Endometrial microvascular endothelial cells (primary cell): ENCODE measurements around the gene SV2B. TPM values are rescaled to one million over a fixed set of nuclear protein-coding genes. Genes with fewer than 3 reads are reported as not detected.

Experiments
- in situ Hi-C: cut with HindIII; loops from 2 replicates; pipeline ENCODE4 v1.10.0; 2017; ENCODE audit warnings: low sequenced_read_pairs, low pct_unique_long_range_greater_than_20kb; ENCODE audit errors: inconsistent ontology term
- total RNA-seq: library from RNA; depleted of rRNA; stranded (reverse); fragments of >200 nt; gene quantifications from one replicate; pipeline ENCODE4 v1.2.3, GENCODE V29; 2015; ENCODE audit errors: inconsistent ontology term

SV2B gene
- total RNA-seq, 1 donor from 2014 or later: not detected

DNA sequence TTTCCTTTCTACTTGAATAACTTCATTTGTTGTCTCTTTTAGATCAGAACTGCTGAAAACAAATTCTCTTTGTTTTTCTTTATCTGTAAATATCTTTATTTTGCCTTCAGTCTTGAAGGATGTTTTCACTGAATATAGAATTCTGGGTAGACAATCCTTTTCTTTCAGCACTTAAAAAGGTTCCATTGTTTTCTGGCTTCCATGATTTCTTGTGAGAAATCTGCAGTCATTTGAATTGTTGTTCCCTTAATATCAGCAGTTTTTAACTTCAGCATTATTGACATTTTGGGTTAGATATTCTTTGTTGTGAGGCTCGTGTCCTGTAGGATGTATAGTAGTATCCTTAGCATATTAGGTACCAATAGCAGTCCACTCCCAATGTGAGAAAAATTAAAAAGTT, 65.8 kb downstream of the SV2B start:
- in situ Hi-C loops: no loop called here

DNA sequence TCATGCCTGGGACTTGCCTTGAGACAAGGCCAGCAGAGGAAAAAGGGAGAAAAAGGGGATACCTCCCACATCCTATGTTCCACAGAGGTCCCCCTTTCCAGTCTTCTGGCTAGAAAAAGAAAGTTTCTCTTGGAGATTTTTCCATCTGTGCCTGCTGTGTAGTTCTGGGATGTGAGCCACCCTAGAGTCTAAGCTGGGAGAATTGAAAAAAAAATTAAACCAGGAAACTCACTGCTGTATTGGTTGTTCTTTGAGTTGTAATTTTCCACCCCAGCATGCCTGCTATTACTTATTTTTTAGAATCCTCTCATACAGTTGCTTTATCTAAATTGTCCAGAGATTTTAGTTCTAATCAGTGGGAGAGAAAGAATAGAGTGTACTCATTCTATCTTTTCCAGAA, 68.4 kb downstream of the SV2B start:
- in situ Hi-C loops: no loop called here

- in situ Hi-C loops: no loop called here
Observed at GRCh38 chr15:91171334-91171733, 71.3 kb downstream of the SV2B start.

DNA sequence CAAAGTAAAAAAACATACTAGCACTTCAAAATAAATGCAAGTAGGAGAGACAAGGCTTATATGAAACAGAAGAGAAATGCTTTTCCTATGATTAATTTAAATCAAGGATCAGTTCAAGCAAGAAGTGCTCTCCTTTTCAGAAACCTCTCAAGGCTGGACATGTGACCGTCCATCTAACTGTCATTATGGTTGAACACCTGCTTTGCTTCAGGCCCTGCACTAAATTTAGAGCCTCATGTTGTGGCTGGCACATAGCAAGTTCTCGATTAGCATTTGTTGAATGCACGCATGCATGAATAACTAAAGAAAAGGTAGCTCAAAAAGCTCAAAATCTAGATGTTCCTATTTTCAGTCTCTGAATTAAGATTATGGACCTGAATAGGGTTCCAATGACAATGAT, 82.0 kb downstream of the SV2B start:
- in situ Hi-C loops: no loop called here

- in situ Hi-C loops: no loop called here
Observed at GRCh38 chr15:91183596-91183995, 83.5 kb downstream of the SV2B start.

DNA sequence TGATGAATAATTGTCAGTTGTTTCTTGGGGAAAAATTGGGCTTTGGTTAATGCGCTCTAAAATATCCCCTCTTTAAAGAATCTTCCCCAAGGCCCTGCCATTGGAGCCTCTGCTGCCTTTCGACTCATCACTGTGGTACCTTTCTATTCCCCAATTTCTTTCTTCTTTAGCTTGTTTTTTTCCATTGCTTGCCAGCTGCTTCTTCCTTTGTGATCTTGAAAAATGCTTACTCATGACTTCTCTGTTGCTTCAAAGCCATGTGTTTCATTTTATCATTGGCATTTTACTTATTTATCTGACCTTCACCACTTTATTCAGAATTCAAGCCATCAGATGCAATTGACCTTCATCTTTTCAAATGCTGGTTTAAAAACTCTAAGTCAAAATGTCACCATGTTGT, 84.4 kb downstream of the SV2B start:
- in situ Hi-C loops: no loop called here

GRCh38 chr15:91186904-91187656, 87.0 kb downstream of the SV2B start:
- in situ Hi-C loops: no loop called here

GRCh38 chr15:91192285-91192684, 92.2 kb downstream of the SV2B start:
- in situ Hi-C loops: no loop called here

DNA sequence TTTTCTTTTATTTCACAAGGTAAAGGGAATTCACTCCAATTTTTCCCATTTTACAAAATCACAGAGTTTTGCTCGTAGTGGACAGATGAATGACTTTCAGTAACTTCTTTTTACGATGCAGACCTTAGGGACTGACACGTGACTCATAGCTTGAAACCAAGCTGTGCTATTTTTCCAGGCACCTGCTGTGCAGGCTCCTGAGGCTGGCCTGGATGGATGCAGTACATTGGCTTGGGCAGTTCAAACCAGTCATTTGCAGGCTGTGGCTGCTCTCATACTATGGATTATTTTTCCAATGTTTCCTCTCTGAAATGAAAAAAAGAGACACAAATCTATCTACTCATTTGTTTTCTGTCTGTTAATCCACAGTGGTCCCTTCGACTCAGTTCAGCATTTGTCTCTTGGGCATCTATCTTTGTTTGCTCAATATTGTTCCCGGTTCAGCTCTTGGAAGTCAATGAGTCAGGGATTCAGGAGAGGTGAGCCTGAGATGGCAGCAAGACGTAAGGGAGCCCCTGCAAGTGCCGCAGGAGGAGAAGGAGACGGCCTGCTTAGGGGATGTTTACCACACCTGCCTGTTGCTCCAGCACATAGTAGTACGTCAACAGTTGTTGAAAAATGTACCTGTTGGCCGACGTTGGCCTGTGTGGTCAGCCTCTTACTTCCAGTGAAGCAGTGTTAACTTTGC, 92.8 kb downstream of the SV2B start:
- in situ Hi-C loops: no loop called here

- in situ Hi-C loops: no loop called here
Observed at GRCh38 chr15:91193378-91193720, 93.3 kb downstream of the SV2B start.

- in situ Hi-C loops: no loop called here
Observed at GRCh38 chr15:91196127-91196526, 96.1 kb downstream of the SV2B start.

GRCh38 chr15:91196768-91197167, 96.7 kb downstream of the SV2B start:
- in situ Hi-C loops: no loop called here

- in situ Hi-C loops: no loop called here
Observed at GRCh38 chr15:91199511-91199910, 99.5 kb downstream of the SV2B start.

DNA sequence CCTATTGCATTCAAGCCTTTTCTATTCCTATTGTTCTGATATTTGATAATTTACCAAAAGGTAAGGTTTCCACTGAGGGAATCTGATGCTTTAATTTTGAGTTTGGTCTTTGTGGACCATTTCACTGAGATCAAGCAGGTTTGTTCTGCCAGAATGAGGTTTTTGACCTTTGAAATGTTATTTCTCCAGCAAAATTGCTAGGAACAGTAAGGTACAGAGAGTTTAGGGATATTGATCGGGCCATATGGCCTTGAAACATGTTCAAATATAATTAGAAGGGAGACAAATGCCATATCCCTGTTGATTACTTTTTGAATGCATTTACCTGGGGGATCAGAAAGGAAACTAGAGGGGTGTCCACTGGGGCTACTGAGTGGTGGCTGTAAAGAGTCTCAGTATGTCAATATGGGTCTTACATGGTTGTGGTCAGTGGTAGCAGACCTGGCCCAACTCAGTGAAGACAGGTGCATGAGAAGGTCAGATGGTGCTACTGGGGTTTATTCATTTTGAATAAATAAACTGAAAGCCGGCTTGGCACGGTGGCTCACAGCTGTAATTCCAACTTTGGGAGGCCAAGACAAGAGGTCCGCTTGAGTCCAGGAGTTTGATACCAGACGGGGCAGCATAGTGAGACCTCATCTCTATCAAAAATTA, 100.2 kb downstream of the SV2B start:
- in situ Hi-C loops: no loop called here

- in situ Hi-C loops: no loop called here
Observed at GRCh38 chr15:91202510-91203102, 102.5 kb downstream of the SV2B start.

- in situ Hi-C loops: no loop called here
Observed at GRCh38 chr15:91203619-91204203, 103.7 kb downstream of the SV2B start.

GRCh38 chr15:91208371-91208770, 108.3 kb downstream of the SV2B start:
- in situ Hi-C loops: no loop called here

DNA sequence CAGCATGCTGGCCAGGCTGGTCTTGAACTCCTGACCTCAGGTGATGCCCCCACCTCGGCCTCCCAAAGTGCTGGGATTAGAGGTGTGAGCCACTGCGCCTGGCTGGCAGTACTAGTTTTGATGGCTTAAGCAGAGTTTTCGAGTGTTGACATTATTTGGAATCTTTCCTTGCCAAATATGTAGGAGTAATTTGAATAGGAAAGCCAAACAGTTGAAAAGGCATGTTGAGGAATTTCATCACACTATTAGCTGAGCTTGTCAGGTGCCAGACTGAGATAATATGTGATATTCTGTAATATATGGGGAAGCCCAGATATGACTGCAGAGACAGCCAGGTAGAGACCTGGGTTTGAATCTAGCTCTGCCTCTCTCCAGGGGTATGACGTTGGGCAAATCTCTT, 109.3 kb downstream of the SV2B start:
- in situ Hi-C loops: no loop called here

- in situ Hi-C loops: no loop called here
Observed at GRCh38 chr15:91209726-91210125, 109.7 kb downstream of the SV2B start.
